Brain microvascular endothelial cell (primary cell): Measurements from ENCODE around the gene RNGTT.

Experiments used
- DNase-seq: peaks from one replicate; pipeline ENCODE4 v3.0.0-alpha.2; 2020
- H3K27ac ChIP-seq: fragments of 250-450 bp; sonication (Bioruptor Pico); 2 replicates; pipeline ENCODE4 v1.5.1; 2020; ENCODE audit warnings: mild to moderate bottlenecking, moderate library complexity
- H3K27me3 ChIP-seq: fragments of 250-450 bp; sonication (Bioruptor Pico); replicated peaks from 2 replicates; pipeline ENCODE4 v1.5.1; 2020; ENCODE audit warnings: mild to moderate bottlenecking
- H3K36me3 ChIP-seq: fragments of 250-450 bp; sonication (Bioruptor Pico); replicated peaks from 2 replicates; pipeline ENCODE4 v1.5.1; 2020; ENCODE audit warnings: mild to moderate bottlenecking
- H3K4me3 ChIP-seq: 2 replicates; pipeline ENCODE4 v1.5.1; 2011; ENCODE audit warnings: low read depth, mild to moderate bottlenecking, control low read depth, low read length, moderate library complexity
- in situ Hi-C: cut with HindIII; loops from 2 replicates; pipeline ENCODE4 v1.10.0; 2017; ENCODE audit warnings: low sequenced_read_pairs, low pct_ligation_motif_present
- TF ChIP-seq, protein P1 (sequence below): IDR thresholded peaks from 2 replicates; pipeline ENCODE4 v1.5.1; 2011; ENCODE audit warnings: low read depth, mild to moderate bottlenecking, moderate library complexity, low read length, control low read depth, inconsistent platforms; ENCODE audit errors: missing control alignments

Gene RNGTT

DNA sequence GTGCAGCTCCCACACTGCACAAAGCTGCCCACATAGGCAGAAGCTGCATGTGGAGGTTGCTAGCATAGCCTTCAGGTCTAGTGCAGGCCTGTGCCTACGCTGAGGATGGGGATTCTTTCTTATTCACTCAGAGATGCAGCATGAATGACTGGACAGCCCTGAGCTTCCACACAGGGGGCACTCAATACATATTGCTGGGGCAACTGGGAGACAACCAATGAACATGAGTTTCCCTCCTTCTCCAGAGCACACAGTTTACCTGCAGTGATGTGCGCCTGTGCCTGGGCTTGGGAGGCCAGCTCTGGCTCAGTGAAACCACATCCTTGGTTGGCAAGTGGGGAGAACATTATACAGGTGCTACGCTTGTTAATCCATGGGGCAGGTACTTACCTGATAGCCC lies 389.9 kb downstream of the RNGTT start:
- H3K27me3 ChIP-seq, result no peaks in the 10 kb centered on the region
- TF ChIP-seq, protein P1, sequence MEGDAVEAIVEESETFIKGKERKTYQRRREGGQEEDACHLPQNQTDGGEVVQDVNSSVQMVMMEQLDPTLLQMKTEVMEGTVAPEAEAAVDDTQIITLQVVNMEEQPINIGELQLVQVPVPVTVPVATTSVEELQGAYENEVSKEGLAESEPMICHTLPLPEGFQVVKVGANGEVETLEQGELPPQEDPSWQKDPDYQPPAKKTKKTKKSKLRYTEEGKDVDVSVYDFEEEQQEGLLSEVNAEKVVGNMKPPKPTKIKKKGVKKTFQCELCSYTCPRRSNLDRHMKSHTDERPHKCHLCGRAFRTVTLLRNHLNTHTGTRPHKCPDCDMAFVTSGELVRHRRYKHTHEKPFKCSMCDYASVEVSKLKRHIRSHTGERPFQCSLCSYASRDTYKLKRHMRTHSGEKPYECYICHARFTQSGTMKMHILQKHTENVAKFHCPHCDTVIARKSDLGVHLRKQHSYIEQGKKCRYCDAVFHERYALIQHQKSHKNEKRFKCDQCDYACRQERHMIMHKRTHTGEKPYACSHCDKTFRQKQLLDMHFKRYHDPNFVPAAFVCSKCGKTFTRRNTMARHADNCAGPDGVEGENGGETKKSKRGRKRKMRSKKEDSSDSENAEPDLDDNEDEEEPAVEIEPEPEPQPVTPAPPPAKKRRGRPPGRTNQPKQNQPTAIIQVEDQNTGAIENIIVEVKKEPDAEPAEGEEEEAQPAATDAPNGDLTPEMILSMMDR, result no peak

DNA sequence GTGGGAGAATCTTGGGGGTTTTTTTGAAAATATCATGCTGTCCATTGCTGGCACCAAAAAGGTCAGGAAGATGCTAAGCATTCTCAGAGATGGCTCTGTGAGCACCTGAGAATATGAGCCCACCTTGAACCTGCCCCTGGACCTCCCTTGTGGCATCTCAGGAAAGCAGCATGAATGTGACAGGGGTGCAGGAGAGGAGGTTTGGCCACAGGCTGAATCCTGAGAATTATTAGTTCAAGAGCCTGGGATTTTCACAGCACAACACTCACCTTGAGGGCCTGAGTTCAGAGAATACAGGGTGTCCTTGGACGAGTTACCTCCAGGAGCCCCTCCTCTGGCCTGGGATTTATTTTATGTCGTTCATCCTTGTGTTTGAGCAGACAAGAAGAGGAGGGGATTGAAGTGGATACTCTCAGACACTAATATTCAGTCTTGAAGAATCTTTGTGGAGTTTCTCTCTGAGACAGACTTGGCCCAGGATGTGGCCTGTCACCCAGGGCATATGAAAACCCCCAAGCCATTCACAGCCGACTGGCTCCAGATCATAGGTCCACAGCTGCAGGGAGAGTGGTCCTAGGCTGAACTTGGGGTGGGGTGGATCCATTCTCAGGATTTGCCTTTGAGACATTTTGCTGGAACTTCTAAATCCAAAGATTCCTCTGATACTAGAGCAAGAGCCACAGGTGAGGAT lies 390.8 kb downstream of the RNGTT start:
- no peak overlapping the region for H3K27ac ChIP-seq
- in situ Hi-C loops, result no loop called here
- TF ChIP-seq, protein P1, result no peak
- no peak for DNase-seq
- no peaks in the 10 kb centered on the region for H3K36me3 ChIP-seq
- no peaks in the 10 kb centered on the region for H3K27me3 ChIP-seq
- no peak overlapping the region for H3K4me3 ChIP-seq

More for the DNA sequence above, 389.9 kb downstream of the RNGTT start:
- in situ Hi-C loops, result no loop called here
- DNase-seq, result no peak
- no peak overlapping the region for H3K4me3 ChIP-seq
- no peaks in the 10 kb centered on the region for H3K36me3 ChIP-seq
- H3K27ac ChIP-seq, result no peak overlapping the region

DNA sequence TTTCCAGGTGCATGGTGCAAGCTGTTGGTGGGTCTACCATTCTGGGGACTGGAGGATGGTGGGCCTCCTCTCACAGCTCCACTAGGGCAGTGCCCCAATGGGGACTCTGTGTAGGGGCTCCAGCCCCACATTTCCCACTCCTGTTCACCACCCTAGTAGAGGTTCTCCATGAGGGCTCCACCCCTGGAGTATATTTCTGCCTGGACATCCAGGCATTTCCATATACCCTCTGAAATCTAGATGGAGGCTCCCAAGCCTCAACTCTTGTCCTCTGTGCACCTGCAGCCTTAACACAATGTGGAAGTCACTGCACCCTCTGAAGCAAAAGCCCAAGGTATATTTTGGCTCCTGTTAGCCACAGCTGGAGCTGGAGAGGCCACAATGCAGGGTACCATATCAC lies 393.5 kb downstream of the RNGTT start:
- in situ Hi-C loops, result no loop called here
- TF ChIP-seq, protein P1, result no peak
- no peak for DNase-seq
- Histone ChIP-seq H3K4me3 (no peak overlapping the region), H3K27me3 (no peaks in the 10 kb centered on the region), H3K27ac (no peak overlapping the region), H3K36me3 (no peaks in the 10 kb centered on the region)

DNA sequence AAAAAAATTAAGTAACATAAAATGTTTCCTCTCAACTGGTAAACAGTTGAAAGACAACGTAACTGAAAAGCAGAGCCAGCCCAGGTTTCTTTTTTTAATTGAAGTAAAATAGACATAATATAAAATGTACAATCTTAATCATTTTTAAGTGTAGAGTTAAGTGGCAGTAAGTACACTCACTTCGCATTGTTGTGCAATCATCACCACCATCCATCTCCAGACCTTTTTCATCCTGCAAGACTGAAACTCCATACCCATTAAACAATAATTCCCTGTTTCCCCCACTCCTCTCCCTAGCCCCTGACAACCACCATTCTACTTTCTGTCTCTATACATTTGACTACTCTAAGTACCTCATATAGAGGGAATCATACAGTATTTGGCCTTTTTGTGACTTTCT lies 395.7 kb downstream of the RNGTT start:
- Histone ChIP-seq H3K36me3 (no peaks in the 10 kb centered on the region), H3K4me3 (no peak overlapping the region), H3K27me3 (no peaks in the 10 kb centered on the region), H3K27ac (no peak overlapping the region)
- no peak for DNase-seq
- TF ChIP-seq, protein P1, result no peak
- in situ Hi-C loops, result no loop called here

DNA sequence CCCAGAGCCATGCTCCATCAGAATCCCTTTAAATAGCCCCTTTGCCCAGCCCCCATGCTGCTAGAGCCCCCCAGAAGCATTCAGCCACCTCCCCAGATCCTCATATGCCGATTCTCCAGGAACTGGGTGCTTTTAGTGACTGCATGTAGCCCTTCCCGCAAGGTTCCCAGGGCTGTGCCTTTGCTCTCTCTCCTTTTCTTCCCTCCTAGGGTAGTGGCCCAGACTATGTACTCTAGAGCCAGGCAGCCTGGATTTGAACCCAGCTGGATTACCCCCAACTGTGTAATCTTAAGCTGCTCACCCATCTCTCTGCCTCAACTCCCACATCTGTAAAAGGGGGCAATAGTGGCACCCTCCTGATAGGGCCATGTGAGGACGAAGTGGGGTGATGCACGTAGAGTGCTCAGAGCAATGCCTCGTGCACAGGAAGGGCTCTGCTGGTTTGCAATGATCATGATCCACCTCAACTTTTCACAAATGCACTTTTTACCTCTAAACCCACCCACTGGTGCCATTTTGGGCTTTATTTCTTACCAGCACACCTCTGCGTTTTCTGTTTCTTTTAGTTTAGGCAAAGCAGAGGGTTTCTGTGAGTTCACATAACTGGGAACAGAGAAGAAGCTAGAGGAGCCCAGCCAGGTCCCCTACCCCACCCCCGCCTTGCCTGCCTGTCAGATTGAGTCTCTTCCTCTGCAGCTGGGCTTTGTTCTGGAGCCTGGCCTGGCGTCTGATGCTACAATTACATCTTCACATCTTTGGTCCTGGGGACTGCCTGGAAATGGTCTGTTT lies 396.5 kb downstream of the RNGTT start:
- in situ Hi-C loops, result no loop called here
- Histone ChIP-seq H3K36me3 (no peaks in the 10 kb centered on the region), H3K27ac (no peak overlapping the region), H3K27me3 (no peaks in the 10 kb centered on the region), H3K4me3 (no peak overlapping the region)
- TF ChIP-seq, protein P1, result no peak
- no peak for DNase-seq
